ENCODE data around the gene GRM1.

The GRM1 gene

GRCh38 chr6:146481527-146481926 lies 452.7 kb downstream of the GRM1 start:
- no peak for DNase-seq (ENCODE audit: low spot score)

- DNase-seq (ENCODE audit: low spot score): no peak
Measured at GRCh38 chr6:146484411-146484810, 455.5 kb downstream of the GRM1 start.
